Activated CD4-positive, alpha-beta T cell treated with anti-CD3 and anti-CD28 coated beads, Interleukin-2, amount 10 ng/mL, durations not matched to agents 24 days and 14 days (primary cell): ENCODE data around the gene CLASRP. TPM values are rescaled to one million over a fixed set of nuclear protein-coding genes. Genes with fewer than 3 reads are reported as not detected.
A peak's percentile ranks its signal among the peaks of the same experiment; 100 is the strongest.
"Not testable (repeated sequence)": the region's sequence is repeated elsewhere in the genome, so short reads cannot be mapped to it uniquely, and the experiment has no call there.

Experiments used
- DNase-seq: peaks from one replicate; pipeline ENCODE4 v3.0.0; 2022
- H3K27ac Mint-ChIP-seq: one replicate; pipeline ENCODE4 v1.8.0; 2022; ENCODE audit warnings: mild to moderate bottlenecking, mixed read lengths
- H3K27me3 Mint-ChIP-seq: one replicate; pipeline ENCODE4 v1.8.0; 2022; ENCODE audit warnings: mixed read lengths
- H3K36me3 Mint-ChIP-seq: one replicate; pipeline ENCODE4 v1.8.0; 2022; ENCODE audit warnings: low read depth, mild to moderate bottlenecking, mixed read lengths
- H3K4me1 Mint-ChIP-seq: one replicate; pipeline ENCODE4 v1.8.0; 2021; ENCODE audit warnings: mixed read lengths
- H3K4me3 Mint-ChIP-seq: one replicate; pipeline ENCODE4 v1.8.0; 2022; ENCODE audit warnings: mild to moderate bottlenecking, moderate library complexity, mixed read lengths
- H3K9me3 Mint-ChIP-seq: one replicate; pipeline ENCODE4 v1.8.0; 2021; ENCODE audit warnings: mixed read lengths
- intact Hi-C: fragments of 100-400 bp; cut with micrococcal nuclease; formaldehyde crosslinking; loops from one replicate; pipeline ENCODE4 v1.15.1; 2023
- total RNA-seq: library from RNA; stranded (reverse); gene quantifications from 2 replicates; pipeline ENCODE4 v1.2.3, GENCODE V29; 2022

Gene CLASRP, protein sequence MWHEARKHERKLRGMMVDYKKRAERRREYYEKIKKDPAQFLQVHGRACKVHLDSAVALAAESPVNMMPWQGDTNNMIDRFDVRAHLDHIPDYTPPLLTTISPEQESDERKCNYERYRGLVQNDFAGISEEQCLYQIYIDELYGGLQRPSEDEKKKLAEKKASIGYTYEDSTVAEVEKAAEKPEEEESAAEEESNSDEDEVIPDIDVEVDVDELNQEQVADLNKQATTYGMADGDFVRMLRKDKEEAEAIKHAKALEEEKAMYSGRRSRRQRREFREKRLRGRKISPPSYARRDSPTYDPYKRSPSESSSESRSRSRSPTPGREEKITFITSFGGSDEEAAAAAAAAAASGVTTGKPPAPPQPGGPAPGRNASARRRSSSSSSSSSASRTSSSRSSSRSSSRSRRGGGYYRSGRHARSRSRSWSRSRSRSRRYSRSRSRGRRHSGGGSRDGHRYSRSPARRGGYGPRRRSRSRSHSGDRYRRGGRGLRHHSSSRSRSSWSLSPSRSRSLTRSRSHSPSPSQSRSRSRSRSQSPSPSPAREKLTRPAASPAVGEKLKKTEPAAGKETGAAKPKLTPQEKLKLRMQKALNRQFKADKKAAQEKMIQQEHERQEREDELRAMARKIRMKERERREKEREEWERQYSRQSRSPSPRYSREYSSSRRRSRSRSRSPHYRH
- total RNA-seq: 107 and 111 TPM in 2 replicates

DNA sequence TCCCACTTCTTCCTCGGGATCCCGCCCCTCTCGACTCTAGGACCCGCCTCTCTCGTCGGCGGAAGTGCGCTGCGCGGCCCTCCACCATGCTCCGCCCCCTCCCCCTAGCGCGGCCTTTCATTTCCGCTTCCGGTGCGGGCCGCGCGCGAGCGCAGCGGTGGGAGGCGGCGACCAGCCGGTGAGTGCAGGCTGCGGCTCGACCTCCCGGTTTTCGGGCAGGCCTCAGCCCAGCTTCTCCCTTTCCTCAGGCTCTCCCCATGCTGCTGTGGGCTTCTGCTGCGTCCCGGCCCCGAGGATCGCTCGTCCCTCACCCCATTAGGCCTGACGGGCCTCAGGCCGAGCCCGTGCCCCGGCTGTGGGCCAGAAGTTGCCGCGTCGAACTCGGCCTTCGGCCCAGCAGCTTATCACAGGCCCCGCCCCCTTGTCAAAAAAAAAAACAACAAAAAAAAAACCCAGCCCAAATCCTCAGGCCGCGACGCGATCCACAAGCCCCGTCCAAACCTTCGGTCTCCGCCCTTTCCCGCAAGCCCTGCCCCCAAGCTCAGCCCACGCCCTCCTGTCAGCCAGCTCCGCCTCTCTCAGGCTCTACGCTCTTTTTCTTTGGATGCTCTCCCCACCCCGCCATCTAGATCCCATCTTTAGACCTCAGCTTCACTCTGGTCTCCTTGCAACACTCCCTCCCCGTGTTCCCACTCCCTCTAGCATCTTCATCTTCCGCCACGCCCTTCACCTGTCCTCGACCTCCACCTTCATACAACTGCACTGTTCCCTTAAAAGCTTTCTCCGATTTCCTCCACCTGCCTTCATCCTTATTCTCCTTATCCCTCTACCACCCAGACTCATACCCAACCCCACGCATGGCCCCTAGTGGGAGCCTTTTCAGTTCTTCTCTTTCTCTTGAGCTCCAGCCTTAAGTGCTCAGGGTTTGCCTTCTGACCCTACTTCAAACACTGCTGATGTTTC lies at the start of gene CLASRP:
Gene CLASRP (plus strand): TSS at position 115 of the 963 bp plus-strand sequence. CDS start 1,168 bp downstream, outside the sequence.
- no peaks in the 10 kb centered on the region for H3K27me3 Mint-ChIP-seq
- intact Hi-C loops: loop anchor here (1.0 to 2.0 kb wide), 6 partner anchors 20 to 148 kb away; partner anchors contain the start of genes CLPTM1, GEMIN7, PPP1R37 and TOMM40
- peak; percentile 97 for DNase-seq
- H3K4me1 Mint-ChIP-seq: peaks cover 26% of the 10 kb centered on the region
- peak within 1 kb of the TSS; percentile 88 for H3K4me3 Mint-ChIP-seq
- peak within 1 kb of the TSS; percentile 95 for H3K27ac Mint-ChIP-seq
- peaks cover 65% of the 10 kb centered on the region for H3K36me3 Mint-ChIP-seq
- H3K9me3 Mint-ChIP-seq: no peaks in the 10 kb centered on the region

DNA sequence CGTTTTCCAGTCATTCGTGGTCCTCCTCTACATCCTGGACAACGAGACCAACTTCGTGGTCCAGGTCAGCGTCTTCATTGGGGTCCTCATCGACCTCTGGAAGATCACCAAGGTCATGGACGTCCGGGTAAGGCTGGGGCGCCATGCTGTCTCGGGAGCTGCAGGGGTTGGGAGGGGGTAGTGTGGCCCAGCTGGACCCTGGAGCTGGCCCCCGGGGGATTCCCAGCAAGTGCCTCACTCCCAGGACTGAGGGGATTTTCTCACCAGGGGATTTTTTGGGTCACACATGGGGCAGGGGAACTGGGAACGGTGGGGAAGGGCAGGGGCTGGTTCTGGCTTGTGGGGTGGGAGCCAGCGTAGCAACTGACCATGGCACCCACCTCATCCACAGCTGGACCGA lies 48.4 kb upstream of the CLASRP start:
- H3K27me3 Mint-ChIP-seq: no peaks in the 10 kb centered on the region
- no peak overlapping the region for H3K27ac Mint-ChIP-seq
- H3K4me1 Mint-ChIP-seq: peaks cover 6% of the 10 kb centered on the region
- peaks cover 27% of the 10 kb centered on the region for H3K36me3 Mint-ChIP-seq
- no peak for DNase-seq
- no peak overlapping the region for H3K4me3 Mint-ChIP-seq
- intact Hi-C loops: no loop called here
- H3K9me3 Mint-ChIP-seq: no peaks in the 10 kb centered on the region

DNA sequence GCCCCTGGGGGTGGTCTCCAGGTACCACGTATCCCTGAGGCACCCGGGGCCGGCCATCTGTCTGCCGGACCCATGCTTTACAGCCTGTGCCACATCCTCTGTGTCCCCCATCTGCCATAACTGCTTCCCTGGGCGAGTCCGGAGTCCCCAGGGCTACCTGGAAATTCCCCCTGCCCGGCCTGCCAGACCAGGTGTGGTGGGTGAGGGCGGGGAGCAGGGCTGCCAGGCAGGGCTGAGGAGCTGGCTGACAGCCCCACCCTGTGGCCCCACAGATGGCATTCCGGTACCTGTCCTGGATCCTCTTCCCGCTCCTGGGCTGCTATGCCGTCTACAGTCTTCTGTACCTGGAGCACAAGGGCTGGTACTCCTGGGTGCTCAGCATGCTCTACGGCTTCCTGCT lies 47.9 kb upstream of the CLASRP start:
- no peak for DNase-seq
- no peak overlapping the region for H3K4me3 Mint-ChIP-seq
- no peaks in the 10 kb centered on the region for H3K9me3 Mint-ChIP-seq
- no peak overlapping the region for H3K27ac Mint-ChIP-seq
- peaks cover 24% of the 10 kb centered on the region for H3K36me3 Mint-ChIP-seq
- H3K4me1 Mint-ChIP-seq: peaks cover 6% of the 10 kb centered on the region
- intact Hi-C loops: no loop called here
- H3K27me3 Mint-ChIP-seq: no peaks in the 10 kb centered on the region

DNA sequence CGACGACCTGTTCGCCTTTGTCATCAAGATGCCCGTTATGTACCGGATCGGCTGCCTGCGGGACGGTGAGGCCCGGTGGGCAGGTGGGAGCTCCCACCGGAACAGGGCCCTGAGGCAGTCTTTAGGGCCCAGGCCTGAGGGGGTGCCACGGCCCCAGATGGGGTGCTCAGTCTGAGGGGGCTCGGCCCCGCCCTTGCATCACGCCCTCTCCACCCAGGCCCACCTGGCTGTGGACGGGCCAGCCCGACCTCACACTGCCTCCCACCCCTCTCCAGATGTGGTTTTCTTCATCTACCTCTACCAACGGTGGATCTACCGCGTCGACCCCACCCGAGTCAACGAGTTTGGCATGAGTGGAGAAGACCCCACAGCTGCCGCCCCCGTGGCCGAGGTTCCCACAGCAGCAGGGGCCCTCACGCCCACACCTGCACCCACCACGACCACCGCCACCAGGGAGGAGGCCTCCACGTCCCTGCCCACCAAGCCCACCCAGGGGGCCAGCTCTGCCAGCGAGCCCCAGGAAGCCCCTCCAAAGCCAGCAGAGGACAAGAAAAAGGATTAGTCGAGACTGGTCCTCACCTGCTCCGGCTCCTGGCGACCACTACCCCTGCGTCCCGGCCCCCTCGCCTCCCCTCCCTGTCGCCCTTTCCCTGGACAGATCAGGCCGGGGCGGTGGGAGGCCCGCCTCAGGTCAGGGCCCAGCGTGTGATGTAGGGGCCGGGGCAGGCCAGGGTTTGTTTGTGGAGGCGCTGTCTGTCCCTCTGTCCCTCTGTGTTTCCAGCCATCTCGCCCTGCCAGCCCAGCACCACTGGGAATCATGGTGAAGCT lies 46.3 kb upstream of the CLASRP start:
- H3K27ac Mint-ChIP-seq: no peak overlapping the region
- peaks cover 6% of the 10 kb centered on the region for H3K4me1 Mint-ChIP-seq

DNA sequence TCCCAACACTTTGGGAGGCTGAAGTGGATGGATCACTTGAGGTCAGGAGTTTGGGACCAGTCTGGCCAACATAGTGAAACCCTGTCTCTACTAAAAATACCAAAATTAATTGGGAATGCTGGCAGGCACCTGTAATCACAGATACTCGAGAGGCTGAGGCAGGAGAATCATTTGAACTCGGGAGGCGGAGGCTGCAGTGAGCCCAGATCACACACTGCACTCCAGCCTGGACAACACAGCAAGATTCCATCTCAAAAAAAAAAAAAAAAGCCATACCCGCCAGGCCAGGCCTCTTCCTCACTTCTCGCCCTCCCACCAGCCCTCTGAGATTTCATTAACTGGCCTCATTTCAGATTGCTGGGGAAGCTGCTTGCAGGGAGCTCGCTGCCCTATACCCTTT lies 45.3 kb upstream of the CLASRP start:
- no peak overlapping the region for H3K4me3 Mint-ChIP-seq
- intact Hi-C loops: no loop called here
- peaks cover 18% of the 10 kb centered on the region for H3K36me3 Mint-ChIP-seq
- DNase-seq: no peak
- H3K27ac Mint-ChIP-seq: no peak overlapping the region
- H3K9me3 Mint-ChIP-seq: no peaks in the 10 kb centered on the region
- no peaks in the 10 kb centered on the region for H3K27me3 Mint-ChIP-seq
- peaks cover 4% of the 10 kb centered on the region for H3K4me1 Mint-ChIP-seq

More for the DNA sequence above, 46.3 kb upstream of the CLASRP start:
- intact Hi-C loops: no loop called here
- H3K4me3 Mint-ChIP-seq: no peak overlapping the region
- no peaks in the 10 kb centered on the region for H3K9me3 Mint-ChIP-seq
- no peaks in the 10 kb centered on the region for H3K27me3 Mint-ChIP-seq
- no peak for DNase-seq
- peaks cover 21% of the 10 kb centered on the region for H3K36me3 Mint-ChIP-seq

DNA sequence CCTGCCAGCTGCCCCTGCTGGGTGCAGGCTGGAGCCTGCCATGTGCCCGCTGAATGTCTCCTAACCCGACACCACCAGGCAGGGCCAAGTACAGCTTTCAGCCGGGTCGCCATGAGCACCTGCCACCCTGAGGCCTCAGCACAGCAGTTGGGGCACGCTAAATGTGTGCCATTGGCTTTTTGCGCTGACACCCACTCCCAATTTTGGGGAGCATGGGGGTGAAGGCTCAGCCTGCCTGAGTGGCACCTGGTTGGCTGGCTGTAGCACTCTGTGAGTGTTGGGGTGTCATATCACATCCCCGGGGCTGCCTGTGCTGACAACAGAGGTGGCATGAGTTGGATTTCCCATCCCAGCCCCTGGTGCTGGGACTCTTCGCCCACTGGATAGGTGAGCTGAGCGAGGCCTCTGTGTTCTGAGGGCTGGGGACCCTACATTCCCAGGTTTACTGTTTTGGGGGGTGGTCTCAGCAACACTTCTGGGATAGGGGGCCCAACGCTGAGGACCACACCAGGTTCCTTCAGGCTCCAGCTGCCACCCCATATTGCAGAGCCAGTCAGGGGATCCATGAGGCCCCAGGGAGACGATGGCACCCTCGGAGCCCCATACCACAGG lies 44.8 kb upstream of the CLASRP start:
- no peak overlapping the region for H3K27ac Mint-ChIP-seq
- H3K27me3 Mint-ChIP-seq: no peaks in the 10 kb centered on the region
- H3K9me3 Mint-ChIP-seq: no peaks in the 10 kb centered on the region
- intact Hi-C loops: no loop called here
- peaks cover 16% of the 10 kb centered on the region for H3K36me3 Mint-ChIP-seq
- DNase-seq: no peak
- H3K4me3 Mint-ChIP-seq: no peak overlapping the region
- H3K4me1 Mint-ChIP-seq: peaks cover 4% of the 10 kb centered on the region

DNA sequence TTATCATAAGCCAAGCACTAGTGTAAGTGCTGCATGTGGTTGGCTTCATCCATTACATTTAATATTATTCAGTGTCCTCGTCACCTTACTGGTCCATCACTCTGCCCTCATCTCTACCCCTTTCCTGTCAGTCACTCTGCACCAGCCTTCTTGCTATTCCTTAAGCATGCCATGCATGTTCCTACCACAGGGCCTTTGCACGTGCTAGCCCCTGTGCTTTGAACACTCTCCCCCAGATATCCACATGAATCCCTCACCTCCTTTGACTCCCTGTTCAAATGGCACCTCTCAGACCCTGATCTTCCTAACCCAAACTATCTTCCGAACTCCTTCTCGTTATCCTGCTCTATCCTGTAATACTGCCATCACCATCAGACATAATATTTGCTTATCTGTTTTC lies 40.8 kb upstream of the CLASRP start:
- intact Hi-C loops: no loop called here
- DNase-seq: no peak
- Mint-ChIP-seq H3K4me3 (no peak overlapping the region), H3K9me3 (no peaks in the 10 kb centered on the region), H3K4me1 (peaks cover 11% of the 10 kb centered on the region), H3K27ac (peak overlapping the region; percentile 30), H3K27me3 (no peaks in the 10 kb centered on the region), H3K36me3 (peaks cover 14% of the 10 kb centered on the region)

DNA sequence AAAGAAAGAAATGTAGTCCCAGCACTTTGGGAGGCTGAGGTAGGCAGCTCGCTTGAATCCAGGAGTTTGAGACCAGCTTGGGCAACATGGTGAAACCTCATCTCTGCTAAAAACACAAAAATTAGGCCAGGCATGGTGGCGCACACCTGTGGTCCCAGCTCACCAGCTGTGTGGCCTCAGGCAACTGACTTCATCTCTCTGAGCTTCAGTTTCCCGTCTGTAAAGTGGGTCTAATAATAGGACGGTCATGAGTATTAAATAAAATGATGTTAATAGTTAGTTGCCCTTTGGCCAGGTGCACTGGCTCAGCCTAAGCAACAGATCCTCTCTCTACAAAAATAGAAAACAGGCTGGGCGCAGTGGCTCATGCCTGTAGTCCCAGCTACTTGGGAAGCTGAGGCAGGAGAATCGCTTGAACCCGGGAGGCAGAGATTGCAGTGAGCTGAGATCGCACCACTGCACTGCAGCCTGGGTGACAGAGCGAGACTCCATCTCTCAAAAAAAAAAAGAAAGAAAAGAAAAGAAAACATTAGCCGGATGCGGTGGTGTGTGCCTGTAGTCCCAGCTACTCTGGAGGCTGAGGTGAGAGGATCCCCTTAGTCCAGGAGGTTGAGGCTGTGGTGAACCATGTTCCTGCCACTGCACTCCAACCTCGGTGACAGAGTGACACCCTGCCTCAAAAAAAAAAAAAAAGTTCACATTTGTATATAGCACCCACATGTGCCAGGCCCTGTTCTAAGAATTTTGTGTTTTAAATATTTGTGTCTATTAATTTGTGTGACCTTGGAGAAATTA lies 39.5 kb upstream of the CLASRP start:
- DNase-seq, intact Hi-C loops, H3K9me3 Mint-ChIP-seq, H3K27me3 Mint-ChIP-seq, H3K4me3 Mint-ChIP-seq: not testable (repeated sequence)
- peaks cover 11% of the 10 kb centered on the region for H3K4me1 Mint-ChIP-seq
- peak overlapping the region; percentile 80 for H3K27ac Mint-ChIP-seq
- H3K36me3 Mint-ChIP-seq: peaks cover 15% of the 10 kb centered on the region

DNA sequence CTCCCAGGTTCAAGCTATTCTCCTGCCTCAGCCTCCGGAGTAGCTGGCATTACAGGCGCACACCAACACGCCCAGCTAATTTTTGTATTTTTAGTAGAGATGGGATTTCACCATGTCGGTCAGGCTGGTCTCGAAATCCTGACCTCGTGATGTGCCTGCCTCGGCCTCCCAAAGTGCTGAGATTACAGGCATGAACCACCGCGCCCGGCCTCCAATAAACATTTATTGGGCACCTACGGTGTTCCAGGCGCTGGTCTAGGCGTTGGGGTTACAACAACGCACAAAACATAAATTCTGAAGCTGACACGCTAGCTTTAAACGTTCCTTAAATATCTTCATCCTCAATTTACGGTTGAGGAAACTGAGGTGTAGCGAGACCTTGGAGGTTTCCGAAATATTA lies 38.2 kb upstream of the CLASRP start:
- Mint-ChIP-seq H3K27ac (peak overlapping the region; percentile 80), H3K4me1 (peaks cover 11% of the 10 kb centered on the region), H3K36me3 (peaks cover 22% of the 10 kb centered on the region), H3K4me3 (peak overlapping the region; percentile 67)
- not testable (repeated sequence) for H3K27me3 Mint-ChIP-seq, DNase-seq, H3K9me3 Mint-ChIP-seq
- intact Hi-C loops: loop anchor here (1.0 to 5.0 kb wide), 2 partner anchors 77 to 178 kb away; partner anchors contain the start of genes BLOC1S3, GEMIN7, TRAPPC6A and ZNF296

DNA sequence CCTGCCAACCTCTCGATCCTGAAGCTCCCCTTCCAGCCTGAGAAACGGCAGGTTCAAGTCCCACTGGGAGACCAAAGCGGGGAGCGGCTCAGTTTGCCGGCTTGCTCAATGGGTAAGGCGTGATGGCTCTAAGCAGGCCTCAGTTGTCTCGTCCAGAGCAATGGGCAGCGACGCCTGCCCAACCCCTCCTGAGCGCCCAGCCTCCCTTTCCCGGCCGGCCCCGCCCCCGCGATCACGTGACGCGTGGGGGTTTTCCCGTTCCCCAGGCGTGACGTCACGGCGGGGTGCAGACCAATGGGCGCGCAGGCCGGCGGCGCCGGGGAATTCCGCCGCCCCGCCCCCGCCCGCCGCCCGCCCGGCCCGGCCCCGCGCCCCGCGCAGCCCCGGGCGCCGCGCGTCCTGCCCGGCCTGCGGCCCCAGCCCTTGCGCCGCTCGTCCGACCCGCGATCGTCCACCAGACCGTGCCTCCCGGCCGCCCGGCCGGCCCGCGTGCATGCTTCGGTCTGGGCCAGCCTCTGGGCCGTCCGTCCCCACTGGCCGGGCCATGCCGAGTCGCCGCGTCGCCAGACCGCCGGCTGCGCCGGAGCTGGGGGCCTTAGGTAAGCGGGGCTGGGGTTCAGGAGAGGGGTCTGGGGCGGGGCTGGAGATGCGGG lies 37.6 kb upstream of the CLASRP start, which contains the start of gene RELB:
Gene RELB (plus strand): TSS at position 378 of the 653 bp plus-strand sequence. CDS start 116 bp downstream, at position 494.
- Mint-ChIP-seq H3K27me3 (no peaks in the 10 kb centered on the region), H3K9me3 (no peaks in the 10 kb centered on the region), H3K4me3 (peak within 1 kb of the TSS; percentile 99), H3K27ac (peak within 1 kb of the TSS; percentile 100), H3K4me1 (peaks cover 13% of the 10 kb centered on the region), H3K36me3 (peaks cover 28% of the 10 kb centered on the region)
- intact Hi-C loops: loop anchor here (1.0 to 5.0 kb wide), 2 partner anchors 76 to 177 kb away; partner anchors contain the start of genes BLOC1S3, GEMIN7, TRAPPC6A and ZNF296
- DNase-seq: peak; percentile 100

DNA sequence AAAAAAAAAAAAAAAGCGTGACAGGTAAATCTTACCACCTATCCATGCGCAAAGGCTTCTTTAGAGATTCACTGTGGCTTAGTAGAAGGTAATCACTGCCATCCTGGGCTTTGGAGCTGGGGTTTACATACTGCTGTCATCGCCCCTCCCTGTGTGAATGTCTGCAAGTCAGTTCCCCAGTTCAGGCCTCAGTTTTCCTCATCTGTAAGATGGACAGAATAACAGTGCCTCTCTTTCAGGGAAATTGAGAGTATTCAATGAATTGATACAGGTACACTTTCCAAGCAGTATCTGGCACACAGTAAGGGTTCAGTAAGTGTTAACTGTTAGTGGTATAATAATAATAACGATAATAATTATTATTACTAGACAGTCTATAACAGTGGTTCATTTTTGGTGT lies 35.4 kb upstream of the CLASRP start:
- peaks cover 13% of the 10 kb centered on the region for H3K4me1 Mint-ChIP-seq
- no peaks in the 10 kb centered on the region for H3K27me3 Mint-ChIP-seq
- no peak for DNase-seq
- H3K27ac Mint-ChIP-seq: no peak overlapping the region
- intact Hi-C loops: loop anchor here (5.0 kb wide), 1 partner anchor 74 kb away; the partner anchor contains the start of genes GEMIN7 and ZNF296
- peak overlapping the region; percentile 32 for H3K4me3 Mint-ChIP-seq
- peaks cover 42% of the 10 kb centered on the region for H3K36me3 Mint-ChIP-seq
- H3K9me3 Mint-ChIP-seq: no peaks in the 10 kb centered on the region
